NCI-H2227 treated with DMSO at 0.1 percent for 48 hours (cell line): Measurements from ENCODE around the gene TRIM51.
A peak's percentile ranks its signal among the peaks of the same experiment; 100 is the strongest.
"Not testable (repeated sequence)": the region's sequence is repeated elsewhere in the genome, so short reads cannot be mapped to it uniquely, and the experiment has no call there.

Experiments used
- DNase-seq: peaks from one replicate; lab custom pipeline; 2025; lab: John Stamatoyannopoulos, UW

Gene TRIM51

GRCh38 chr11:55882997-55883396 is at the start of gene TRIM51:
Gene TRIM51, plus strand, starts transcription at chr11:55883297. Its CDS starts 2,132 bp downstream, at chr11:55885429.
- not testable (repeated sequence) for DNase-seq

GRCh38 chr11:55838452-55838851 is 44.6 kb upstream of the TRIM51 start, which contains the start of gene OR5D16:
Gene OR5D16, plus strand, starts transcription at chr11:55838752. Its CDS starts 0 bp downstream, at chr11:55838752.
- DNase-seq: no peak

GRCh38 chr11:55847453-55847852 is 35.6 kb upstream of the TRIM51 start:
- no peak for DNase-seq

- DNase-seq: no peak
These were observed 34.1 kb upstream of the TRIM51 start for GRCh38 chr11:55849037-55849436.

- no peak for DNase-seq
These were observed 31.0 kb upstream of the TRIM51 start for GRCh38 chr11:55852141-55852540.

GRCh38 chr11:55854704-55855103 is 28.4 kb upstream of the TRIM51 start:
- no peak for DNase-seq

- DNase-seq: not testable (repeated sequence)
These were observed 15.7 kb upstream of the TRIM51 start for GRCh38 chr11:55867354-55867753.

GRCh38 chr11:55872731-55873130 is 10.4 kb upstream of the TRIM51 start:
- DNase-seq: not testable (repeated sequence)

- peak; percentile 12 for DNase-seq
These were observed 10.0 kb upstream of the TRIM51 start for GRCh38 chr11:55873146-55873545.

- DNase-seq: not testable (repeated sequence)
These were observed 1.9 kb downstream of the TRIM51 start for GRCh38 chr11:55884995-55885394.

- not testable (repeated sequence) for DNase-seq
These were observed 2.4 kb downstream of the TRIM51 start for GRCh38 chr11:55885481-55885880.

- no peak for DNase-seq
These were observed 12.1 kb downstream of the TRIM51 start for GRCh38 chr11:55895216-55895615.

GRCh38 chr11:55902308-55902707 is 19.2 kb downstream of the TRIM51 start:
- DNase-seq: no peak

- no peak for DNase-seq
These were observed 31.4 kb downstream of the TRIM51 start, which contains the start of gene OR5W2 for GRCh38 chr11:55914482-55914881. Gene OR5W2, minus strand, starts transcription at chr11:55914582. Its CDS starts 0 bp downstream, at chr11:55914582.

GRCh38 chr11:55920537-55920936 is 37.4 kb downstream of the TRIM51 start:
- no peak for DNase-seq

- DNase-seq: no peak
These were observed 53.2 kb downstream of the TRIM51 start, which contains the start of gene OR5I1 for GRCh38 chr11:55936300-55936699. Gene OR5I1, minus strand, starts transcription at chr11:55936400. Its CDS starts 0 bp downstream, at chr11:55936400.
